IPS DF 19.7 (cell line): ENCODE data around the gene DGCR2.

ENCODE experiments used
- DNase-seq: peaks from one replicate; pipeline ENCODE4 v3.0.0-alpha.2; 2013; ENCODE audit warnings: low read depth, low spot score

The DGCR2 gene

GRCh38 chr22:19127329-19128008 lies 5.3 kb upstream of the DGCR2 start:
- no peak for DNase-seq

GRCh38 chr22:19126309-19127273 lies 4.4 kb upstream of the DGCR2 start:
- DNase-seq, result no peak

- no peak for DNase-seq
Measured at GRCh38 chr22:19125474-19126308, 3.5 kb upstream of the DGCR2 start.

- DNase-seq, result no peak
Measured at GRCh38 chr22:19125011-19125410, 2.8 kb upstream of the DGCR2 start.

- DNase-seq, result no peak
Measured at GRCh38 chr22:19124377-19124776, 2.2 kb upstream of the DGCR2 start.

- DNase-seq, result no peak
Measured at GRCh38 chr22:19123936-19124335, 1.7 kb upstream of the DGCR2 start.

- DNase-seq, result no peak
Measured at GRCh38 chr22:19122752-19123492, 710 bp upstream of the DGCR2 start.

GRCh38 chr22:19121631-19122142 lies 525 bp downstream of the DGCR2 start:
- no peak for DNase-seq

- no peak for DNase-seq
Measured at GRCh38 chr22:19120829-19121630, 1.2 kb downstream of the DGCR2 start.

- DNase-seq, result no peak
Measured at GRCh38 chr22:19119949-19120348, 2.3 kb downstream of the DGCR2 start.

GRCh38 chr22:19118329-19118880 lies 3.8 kb downstream of the DGCR2 start:
- DNase-seq, result no peak

- no peak for DNase-seq
Measured at GRCh38 chr22:19117111-19117512, 5.1 kb downstream of the DGCR2 start.

GRCh38 chr22:19115628-19116027 lies 6.6 kb downstream of the DGCR2 start:
- no peak for DNase-seq

GRCh38 chr22:19114984-19115552 lies 7.1 kb downstream of the DGCR2 start:
- no peak for DNase-seq

- DNase-seq, result no peak
Measured at GRCh38 chr22:19113429-19113828, 8.8 kb downstream of the DGCR2 start.

- no peak for DNase-seq
Measured at GRCh38 chr22:19111584-19111983, 10.6 kb downstream of the DGCR2 start.

- DNase-seq, result no peak
Measured at GRCh38 chr22:19111140-19111539, 11.1 kb downstream of the DGCR2 start.

- no peak for DNase-seq
Measured at GRCh38 chr22:19110646-19111045, 11.6 kb downstream of the DGCR2 start.

- DNase-seq, result no peak
Measured at GRCh38 chr22:19110064-19110458, 12.2 kb downstream of the DGCR2 start.
